ENCODE results near the gene HACD4. TPM values are rescaled to one million over a fixed set of nuclear protein-coding genes. Genes with fewer than 3 reads are reported as not detected.

HACD4 gene
- total and polyA plus RNA-seq, 11 donors: 0.23 to 2.8 (median 0.63) TPM

DNA sequence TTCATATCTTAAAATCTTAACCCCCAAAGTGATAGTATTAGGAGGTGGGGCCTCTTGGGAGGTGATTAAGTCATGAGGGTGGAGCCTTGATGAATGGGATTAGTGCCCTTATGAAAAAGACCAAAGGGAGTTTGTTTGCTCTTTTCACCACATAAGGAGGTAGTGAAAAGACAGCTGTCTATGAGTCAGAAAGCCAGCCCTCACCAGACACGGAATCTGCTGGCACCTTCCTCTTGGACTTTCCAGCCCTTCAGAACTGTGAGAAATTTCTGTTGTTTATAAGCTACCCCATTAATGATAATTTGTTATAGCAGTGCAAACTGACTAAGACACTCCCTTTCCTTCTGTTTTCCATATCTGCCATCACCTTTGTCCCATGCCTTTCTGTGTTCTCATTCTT is 25.5 kb upstream of the HACD4 start:
- intact Hi-C loops (cut with DNase I): no loop called here
- Histone ChIP-seq H3K4me3 (no peak overlapping the region), H3K36me3 (no peaks in the 10 kb centered on the region), H3K4me1 (no peaks in the 10 kb centered on the region), H3K9me3 (no peaks in the 10 kb centered on the region), H3K27me3 (no peaks in the 10 kb centered on the region), H3K27ac (no peak overlapping the region)
- TF ChIP-seq, protein P1, sequence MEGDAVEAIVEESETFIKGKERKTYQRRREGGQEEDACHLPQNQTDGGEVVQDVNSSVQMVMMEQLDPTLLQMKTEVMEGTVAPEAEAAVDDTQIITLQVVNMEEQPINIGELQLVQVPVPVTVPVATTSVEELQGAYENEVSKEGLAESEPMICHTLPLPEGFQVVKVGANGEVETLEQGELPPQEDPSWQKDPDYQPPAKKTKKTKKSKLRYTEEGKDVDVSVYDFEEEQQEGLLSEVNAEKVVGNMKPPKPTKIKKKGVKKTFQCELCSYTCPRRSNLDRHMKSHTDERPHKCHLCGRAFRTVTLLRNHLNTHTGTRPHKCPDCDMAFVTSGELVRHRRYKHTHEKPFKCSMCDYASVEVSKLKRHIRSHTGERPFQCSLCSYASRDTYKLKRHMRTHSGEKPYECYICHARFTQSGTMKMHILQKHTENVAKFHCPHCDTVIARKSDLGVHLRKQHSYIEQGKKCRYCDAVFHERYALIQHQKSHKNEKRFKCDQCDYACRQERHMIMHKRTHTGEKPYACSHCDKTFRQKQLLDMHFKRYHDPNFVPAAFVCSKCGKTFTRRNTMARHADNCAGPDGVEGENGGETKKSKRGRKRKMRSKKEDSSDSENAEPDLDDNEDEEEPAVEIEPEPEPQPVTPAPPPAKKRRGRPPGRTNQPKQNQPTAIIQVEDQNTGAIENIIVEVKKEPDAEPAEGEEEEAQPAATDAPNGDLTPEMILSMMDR (IDR thresholded peaks at IDR 0.05): no peak
- TF ChIP-seq POLR2A (IDR thresholded peaks at IDR 0.05): no peak
- 60 to 73% (median 68%) methylated on average over 1 of the region's 1 CpG for WGBS, 4 donors
- no peak for ATAC-seq
- no peak for DNase-seq

DNA sequence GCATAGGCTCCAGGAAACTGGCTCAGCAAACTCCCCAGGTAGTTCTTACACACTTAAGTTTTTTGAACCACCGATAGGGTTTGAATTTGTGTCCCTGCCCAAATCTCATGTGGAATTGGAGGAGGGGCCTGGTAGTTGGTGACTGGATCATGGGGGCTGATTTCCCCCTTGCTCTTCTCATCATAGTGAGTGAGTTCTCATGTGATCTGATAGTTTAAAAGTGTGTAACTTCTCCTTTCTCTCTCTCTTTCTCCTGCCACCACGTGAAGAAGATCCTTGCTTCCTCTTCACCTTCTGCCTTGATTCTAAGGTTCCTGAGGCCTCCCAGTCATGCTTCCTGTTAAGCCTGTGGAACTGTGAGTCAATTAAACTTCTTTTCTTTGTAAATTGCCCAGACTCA is 22.4 kb upstream of the HACD4 start:
- TF ChIP-seq POLR2A (IDR thresholded peaks at IDR 0.05): no peak
- TF ChIP-seq, protein P1 (IDR thresholded peaks at IDR 0.05): no peak
- 39 to 49% (median 47%) methylated on average over 2 of the region's 2 CpGs for WGBS, 4 donors
- H3K27me3 ChIP-seq: no peaks in the 10 kb centered on the region
- H3K4me3 ChIP-seq: no peak overlapping the region
- intact Hi-C loops (cut with DNase I): no loop called here
- no peak overlapping the region for H3K27ac ChIP-seq
- no peak for ATAC-seq
- no peaks in the 10 kb centered on the region for H3K9me3 ChIP-seq
- H3K36me3 ChIP-seq: no peaks in the 10 kb centered on the region
- no peaks in the 10 kb centered on the region for H3K4me1 ChIP-seq
- DNase-seq: no peak

DNA sequence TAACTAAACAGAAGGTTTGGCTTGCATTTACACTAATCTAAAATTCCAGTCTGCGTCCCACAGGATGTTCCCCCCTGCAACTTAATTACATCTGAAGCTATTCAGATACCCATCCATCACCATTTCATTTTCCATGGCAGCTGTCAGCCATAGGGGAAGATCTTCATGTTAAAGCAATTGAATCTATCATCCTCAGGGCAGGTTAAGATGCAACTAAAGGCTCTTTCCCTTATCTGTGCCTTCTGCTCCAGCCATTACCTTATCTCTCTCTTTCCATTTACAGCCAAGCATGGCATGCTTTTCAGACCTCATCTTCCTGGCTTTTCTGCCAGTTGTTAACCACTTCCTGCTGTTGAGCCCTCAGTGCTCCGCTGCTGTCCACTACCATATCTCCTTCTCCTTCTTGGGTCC is 15.8 kb upstream of the HACD4 start:
- intact Hi-C loops (cut with DNase I): no loop called here
- no peak for TF ChIP-seq POLR2A (IDR thresholded peaks at IDR 0.05)
- TF ChIP-seq, protein P1 (IDR thresholded peaks at IDR 0.05): no peak

DNA sequence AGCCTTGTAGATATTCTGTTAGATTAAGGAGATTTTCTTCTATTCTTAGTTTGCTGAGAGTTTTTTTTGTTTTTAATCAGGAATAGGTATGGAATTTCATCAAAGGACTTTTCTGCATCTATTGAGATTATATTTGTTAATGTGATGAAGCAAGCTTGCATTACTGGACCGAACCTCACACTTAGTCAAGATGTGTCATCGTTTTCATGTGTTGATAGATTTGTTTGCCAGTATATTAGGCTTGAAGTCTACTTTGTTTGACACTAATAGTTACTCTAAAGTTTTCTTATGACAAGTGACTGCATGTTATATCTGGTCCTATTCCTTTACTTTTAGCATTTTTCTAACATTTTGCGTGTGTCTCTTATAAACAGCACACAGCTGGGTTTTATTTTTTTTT is 12.4 kb upstream of the HACD4 start:
- Histone ChIP-seq H3K27ac (no peak overlapping the region), H3K27me3 (no peaks in the 10 kb centered on the region), H3K9me3 (no peaks in the 10 kb centered on the region), H3K4me3 (no peak overlapping the region), H3K4me1 (no peaks in the 10 kb centered on the region), H3K36me3 (no peaks in the 10 kb centered on the region)
- WGBS, 4 donors: 74 to 94% (median 88%) methylated on average over 3 of the region's 3 CpGs
- TF ChIP-seq POLR2A (IDR thresholded peaks at IDR 0.05): no peak
- TF ChIP-seq, protein P1 (IDR thresholded peaks at IDR 0.05): no peak
- ATAC-seq: no peak
- DNase-seq: no peak
- intact Hi-C loops (cut with DNase I): no loop called here

More for the DNA sequence above, 15.8 kb upstream of the HACD4 start:
- Histone ChIP-seq H3K36me3 (no peaks in the 10 kb centered on the region), H3K27ac (no peak overlapping the region), H3K4me3 (no peak overlapping the region), H3K9me3 (no peaks in the 10 kb centered on the region), H3K27me3 (no peaks in the 10 kb centered on the region), H3K4me1 (no peaks in the 10 kb centered on the region)
- no peak for ATAC-seq
- 57 to 71% (median 62%) methylated on average over 2 of the region's 2 CpGs for WGBS, 4 donors
- no peak for DNase-seq
